ENCODE measurements around the gene LHX8. TPM values are rescaled to one million over a fixed set of nuclear protein-coding genes. Genes with fewer than 3 reads are reported as not detected.

The LHX8 gene
- polyA plus RNA-seq, 2 of the 4 experiments (the other 2 are of a cell fraction): 3.3 to 9.5 TPM

- ATAC-seq (peak; percentile 30 to 60; a peak in 4 of 6 replicates), FAIRE-seq (no peak), DNase-seq (ENCODE audit: low read depth in 1 of 2, low spot score in 1 of 2) (peak in 1 of 2 experiments; percentile 7)
- TF ChIP-seq KDM1A (IDR thresholded peaks at IDR 0.05; ENCODE audit: low read depth) (no peak), POLR2AphosphoS2 (conservative IDR thresholded peaks at IDR 0.05; ENCODE audit: low read length) (no peak), E2F6 (IDR thresholded peaks at IDR 0.05; ENCODE audit: borderline replicate concordance, low read depth) (no peak), EHMT2 (IDR thresholded peaks at IDR 0.05; ENCODE audit: low read depth) (no peak), USF2 (IDR thresholded peaks at IDR 0.05) (no peak), TFCP2L1 (CRISPR knock-in tag; IDR thresholded peaks at IDR 0.05) (no peak), GATA3 (IDR thresholded peaks at IDR 0.05; ENCODE audit: borderline replicate concordance) (no peak), NPAS2 (CRISPR knock-in tag; IDR thresholded peaks at IDR 0.05; ENCODE audit: borderline replicate concordance) (no peak), POLR2A (IDR thresholded peaks at IDR 0.05; ENCODE audit: low read length) (no peak), ATOH8 (CRISPR knock-in tag; IDR thresholded peaks at IDR 0.05; ENCODE audit: low read depth) (no peak), ZSCAN20 (CRISPR knock-in tag; IDR thresholded peaks at IDR 0.05) (no peak), FOXS1 (CRISPR knock-in tag; IDR thresholded peaks at IDR 0.05) (no peak), ZFP36 (IDR thresholded peaks at IDR 0.05; ENCODE audit: borderline replicate concordance, partially characterized antibody) (no peak), HMGXB4 (CRISPR knock-in tag; IDR thresholded peaks at IDR 0.05; ENCODE audit: borderline replicate concordance) (no peak), NR3C1 (IDR thresholded peaks at IDR 0.05) (no peak), RAD21 (conservative IDR thresholded peaks at IDR 0.05 in 1 of 2, IDR thresholded peaks at IDR 0.05 in 1 of 2) (no peak), KDM5A (IDR thresholded peaks at IDR 0.05) (no peak), ZNF302 (CRISPR knock-in tag; IDR thresholded peaks at IDR 0.05) (no peak)
- WGBS (ENCODE audit: missing lambda C conversion rate): 19% methylated on average over 31 of the region's 54 CpGs
- Histone ChIP-seq H3K27ac (peak overlapping the region; percentile 66 to 80), H3K4me2 (peak overlapping the region; percentile 92), H3K4me3 (peak overlapping the region; percentile 53), H3K4me1 (no peaks in the 10 kb centered on the region; the same call in 2 of the 3 replicates), H3K9me3 (no peaks in the 10 kb centered on the region)
- ChIA-PET POLR2A (interaction anchor here (0.9 kb wide), 1 partner anchor 38 kb away, joined by 3 read pairs; no protein-coding TSS in a partner anchor), CTCF (interaction anchor here (0.8 to 1.6 kb wide), 2 partner anchors 16 to 363 kb away, joined by 3 to 5 read pairs; no protein-coding TSS in a partner anchor)
These were observed 722 bp downstream of the LHX8 start for GRCh38 chr1:75134647-75135572.

GRCh38 chr1:75135573-75136194 is 1.5 kb downstream of the LHX8 start:
- ChIA-PET POLR2A (interaction anchor here (0.9 kb wide), 1 partner anchor 37 kb away, joined by 3 read pairs; no protein-coding TSS in a partner anchor), CTCF (interaction anchor here (0.7 to 1.6 kb wide), 4 partner anchors 17 to 364 kb away, joined by 3 to 5 read pairs (median 4); no protein-coding TSS in a partner anchor)
- Histone ChIP-seq H3K4me3 (peak overlapping the region; percentile 53), H3K4me2 (peak overlapping the region; percentile 92), H3K4me1 (no peaks in the 10 kb centered on the region; the same call in 2 of the 3 replicates), H3K27ac (peak overlapping the region; percentile 66 to 80), H3K9me3 (no peaks in the 10 kb centered on the region)
- 0 out of 2 replicates have a peak, but pooled peaks have one; percentile 60 for TF ChIP-seq CBX8 (IDR thresholded peaks at IDR 0.05)
- peak; percentile 27 for TF ChIP-seq ZFP36 (IDR thresholded peaks at IDR 0.05; ENCODE audit: borderline replicate concordance, partially characterized antibody)
- TF ChIP-seq RNF2 (IDR thresholded peaks at IDR 0.05; ENCODE audit: borderline replicate concordance, low read depth): peak; percentile 89; the same call in 1 of the 2 replicates
- no peak for TF ChIP-seq CHD2 (IDR thresholded peaks at IDR 0.05; ENCODE audit: low read length, partially characterized antibody)
- ATAC-seq: peak in 1 of 2 experiments; percentile 12; a peak in 3 of 6 replicates
- WGBS (ENCODE audit: missing lambda C conversion rate): 3% methylated on average over 23 of the region's 23 CpGs
- peak in 1 of 2 experiments; percentile 7 for DNase-seq (ENCODE audit: low read depth in 1 of 2, low spot score in 1 of 2)
- FAIRE-seq: no peak

All from A549 (cell line).